Uterus (tissue), 2 donors: ENCODE data around the gene LENEP.

Experiments used
- POLR2A ChIP-seq, 2 donors: fragments of 450-650 bp; IDR thresholded peaks; one replicate each; pipeline ENCODE4 v1.6.1; 2016; ENCODE audit warnings: antibody characterized with exemption in 2 of 2, mild to moderate bottlenecking in 1 of 2, moderate library complexity in 1 of 2
- TF ChIP-seq, protein P1 (sequence below), 4 experiments: fragments of 200-600 bp in 2 of 4; fragments of 450-650 bp in 2 of 4; sonication (generic) in 2 of 4; IDR thresholded peaks; one replicate each; pipeline ENCODE4 v1.5.1; 2016 to 2019; ENCODE audit warnings: antibody characterized with exemption in 4 of 4, mild to moderate bottlenecking in 2 of 4, moderate library complexity in 1 of 4

- TF ChIP-seq, protein P1, sequence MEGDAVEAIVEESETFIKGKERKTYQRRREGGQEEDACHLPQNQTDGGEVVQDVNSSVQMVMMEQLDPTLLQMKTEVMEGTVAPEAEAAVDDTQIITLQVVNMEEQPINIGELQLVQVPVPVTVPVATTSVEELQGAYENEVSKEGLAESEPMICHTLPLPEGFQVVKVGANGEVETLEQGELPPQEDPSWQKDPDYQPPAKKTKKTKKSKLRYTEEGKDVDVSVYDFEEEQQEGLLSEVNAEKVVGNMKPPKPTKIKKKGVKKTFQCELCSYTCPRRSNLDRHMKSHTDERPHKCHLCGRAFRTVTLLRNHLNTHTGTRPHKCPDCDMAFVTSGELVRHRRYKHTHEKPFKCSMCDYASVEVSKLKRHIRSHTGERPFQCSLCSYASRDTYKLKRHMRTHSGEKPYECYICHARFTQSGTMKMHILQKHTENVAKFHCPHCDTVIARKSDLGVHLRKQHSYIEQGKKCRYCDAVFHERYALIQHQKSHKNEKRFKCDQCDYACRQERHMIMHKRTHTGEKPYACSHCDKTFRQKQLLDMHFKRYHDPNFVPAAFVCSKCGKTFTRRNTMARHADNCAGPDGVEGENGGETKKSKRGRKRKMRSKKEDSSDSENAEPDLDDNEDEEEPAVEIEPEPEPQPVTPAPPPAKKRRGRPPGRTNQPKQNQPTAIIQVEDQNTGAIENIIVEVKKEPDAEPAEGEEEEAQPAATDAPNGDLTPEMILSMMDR (IDR thresholded peaks at IDR 0.05) = no peak
- no peak for TF ChIP-seq POLR2A (IDR thresholded peaks at IDR 0.05)
Observed at GRCh38 chr1:154962795-154963330, 30.5 kb upstream of the LENEP start.
